HepG2 (cell line): Measurements from ENCODE around the gene PLEKHM2. TPM values are rescaled to one million over a fixed set of nuclear protein-coding genes. Genes with fewer than 3 reads are reported as not detected.
A peak's percentile ranks its signal among the peaks of the same experiment; 100 is the strongest.

Experiments
- ATAC-seq: fragments of 200-7000 bp; cut with Tn5 transposase; 3 replicates; pipeline ENCODE4 v1.9.1; 2020; ENCODE audit warnings: mild to moderate bottlenecking, moderate library complexity
- BruUV-seq: library from RNA; stranded (reverse); fragments of 400-500 nt; replicated peaks from 2 replicates; lab custom pipeline; 2021; lab: Mats Ljungman, UMichigan
- CTCF ChIA-PET: fragments of 300-600 bp; formaldehyde crosslinking; extraction: SDS; loops from one replicate; lab custom pipeline; 2021; ENCODE audit warnings: low total read pairs, inconsistent platforms, low intra/inter-chr PET ratio; lab: Yijun Ruan, JAX
- POLR2A ChIA-PET: fragments of 350-600 bp; sonication (Branson Sonifier 250); formaldehyde crosslinking; loops from one replicate; lab custom pipeline; 2020; ENCODE audit warnings: antibody characterized with exemption, inconsistent platforms; lab: Yijun Ruan, JAX
- DNase-seq: peaks from one replicate; pipeline ENCODE4 v3.0.0-alpha.2; 2015; ENCODE audit warnings: low spot score
- FAIRE-seq: peaks from 3 replicates; lab custom pipeline; 2011; peaks lifted over from hg19 to GRCh38; lab: Jason Lieb, UNC
- H2AFZ ChIP-seq: one replicate; pipeline ENCODE4 v1.6.1; 2011; ENCODE audit warnings: low read length, inconsistent platforms
- H3K27ac ChIP-seq: fragments of 300-600 bp; 3 replicates; pipeline ENCODE4 v1.8.0; 2011; ENCODE audit warnings: mixed run types, mild to moderate bottlenecking, mixed read lengths, low read length, inconsistent platforms; ENCODE audit not compliant: insufficient read depth; ENCODE audit errors: extremely low read length
- H3K27me3 ChIP-seq, 2 experiments: fragments of 200-600 bp in 1 of 2; 2 replicates in 1 of 2; 3 replicates in 1 of 2; pipeline versions ENCODE4 v1.6.0 to v1.8.0; 2011; ENCODE audit warnings: low read length in 2 of 2, mild to moderate bottlenecking in 2 of 2, moderate library complexity in 2 of 2, inconsistent platforms in 1 of 2; ENCODE audit not compliant: insufficient read depth in 2 of 2, control insufficient read depth in 1 of 2
- H3K36me3 ChIP-seq, 2 experiments: fragments of 200-600 bp in 1 of 2; replicated peaks in 1 of 2; 2 replicates in 1 of 2; 3 replicates in 1 of 2; pipeline versions ENCODE4 v1.5.1 to v1.8.0; 2011; ENCODE audit warnings: low read length in 2 of 2, inconsistent platforms in 1 of 2; ENCODE audit not compliant: insufficient read depth in 2 of 2, control insufficient read depth in 1 of 2
- H3K4me1 ChIP-seq: 2 replicates; pipeline ENCODE4 v1.5.1; 2012; ENCODE audit warnings: low read length, inconsistent platforms; ENCODE audit not compliant: insufficient read depth
- H3K4me2 ChIP-seq: 2 replicates; pipeline ENCODE4 v1.6.0; 2011; ENCODE audit warnings: low read depth, low read length, inconsistent platforms
- H3K4me3 ChIP-seq, 3 experiments: fragments of 200-600 bp in 1 of 3; sonication (generic), shearing (Covaris generic) in 1 of 3; replicated peaks in 1 of 3; 2 replicates each; pipeline ENCODE4 v1.5.1; 2011 to 2016; ENCODE audit warnings: low read length in 3 of 3, inconsistent platforms in 2 of 3, low read depth in 2 of 3, mild to moderate bottlenecking in 2 of 3, control low read depth in 1 of 3, mixed read lengths in 1 of 3; ENCODE audit not compliant: insufficient read depth in 1 of 3
- H3K79me2 ChIP-seq: one replicate; pipeline ENCODE4 v1.6.1; 2011; ENCODE audit warnings: low read length, inconsistent platforms; ENCODE audit not compliant: insufficient read depth
- H3K9ac ChIP-seq: 2 replicates; pipeline ENCODE4 v1.6.0; 2011; ENCODE audit warnings: mild to moderate bottlenecking, low read depth, low read length, inconsistent platforms; ENCODE audit not compliant: insufficient read depth
- H3K9me3 ChIP-seq: 2 replicates; pipeline ENCODE4 v1.5.1; 2012; ENCODE audit warnings: mild to moderate bottlenecking, low read length
- H4K20me1 ChIP-seq: 2 replicates; pipeline ENCODE4 v1.6.0; 2011; ENCODE audit warnings: inconsistent platforms, mild to moderate bottlenecking, low read length, moderate library complexity; ENCODE audit not compliant: insufficient read depth
- ARID4A ChIP-seq: sonication (generic); formaldehyde crosslinking; IDR thresholded peaks from 2 replicates; pipeline ENCODE4 v1.5.0; 2020; ENCODE audit warnings: mild to moderate bottlenecking, missing genetic modification reagents, borderline replicate concordance
- FOXM1 ChIP-seq: sonication (generic); formaldehyde crosslinking; IDR thresholded peaks from 2 replicates; pipeline ENCODE4 v1.5.0; 2020; ENCODE audit warnings: missing genetic modification reagents
- GABPB1 ChIP-seq: IDR thresholded peaks from 2 replicates; pipeline ENCODE4 v1.6.1; 2016; ENCODE audit warnings: mild to moderate bottlenecking, missing genetic modification reagents, moderate library complexity, missing compliant biosample characterization
- HINFP ChIP-seq: sonication (generic); formaldehyde crosslinking; IDR thresholded peaks from 2 replicates; pipeline ENCODE4 v1.4.0; 2020; ENCODE audit warnings: low read depth, mild to moderate bottlenecking, missing genetic modification reagents
- HMGA1 ChIP-seq: sonication (generic); formaldehyde crosslinking; conservative IDR thresholded peaks from 2 replicates; pipeline ENCODE4 v1.4.0; 2020; ENCODE audit warnings: missing genetic modification reagents
- HOXA3 ChIP-seq: sonication (generic); formaldehyde crosslinking; IDR thresholded peaks from 2 replicates; pipeline ENCODE4 v1.5.0; 2020; ENCODE audit warnings: missing genetic modification reagents
- NFKBIZ ChIP-seq: IDR thresholded peaks from 2 replicates; pipeline ENCODE4 v1.6.1; 2018; ENCODE audit warnings: missing genetic modification reagents, missing compliant biosample characterization
- PHF8 ChIP-seq: sonication (generic); formaldehyde crosslinking; IDR thresholded peaks from 2 replicates; pipeline ENCODE4 v1.5.0; 2020; ENCODE audit warnings: missing genetic modification reagents
- RFXAP ChIP-seq: sonication (generic); formaldehyde crosslinking; IDR thresholded peaks from 2 replicates; pipeline ENCODE4 v1.4.0; 2020; ENCODE audit warnings: missing genetic modification reagents, borderline replicate concordance
- YY1 ChIP-seq: IDR thresholded peaks from 2 replicates; pipeline ENCODE4 v1.6.1; 2011; ENCODE audit warnings: low read length, low read depth, moderate library complexity, mild to moderate bottlenecking; ENCODE audit not compliant: insufficient read depth, insufficient replicate concordance
- ZNF251 ChIP-seq: sonication (generic); formaldehyde crosslinking; IDR thresholded peaks from 2 replicates; pipeline ENCODE4 v1.9.0; 2021; ENCODE audit warnings: mild to moderate bottlenecking, missing genetic modification reagents
- ZSCAN20 ChIP-seq: sonication (generic); formaldehyde crosslinking; IDR thresholded peaks from 2 replicates; pipeline ENCODE4 v1.4.0; 2020; ENCODE audit warnings: missing genetic modification reagents, mild to moderate bottlenecking, borderline replicate concordance
- WGBS: methylation state at CpG from one replicate; pipeline ENCODE4 v1.1.6; 2017; ENCODE audit warnings: low lambda C conversion rate; 5-methylcytosine and 5-hydroxymethylcytosine counted together
- in situ Hi-C: cut with HindIII; loops from 2 replicates; pipeline ENCODE4 v1.10.0; 2017; ENCODE audit warnings: low pct_unique_long_range_greater_than_20kb; ENCODE audit not compliant: extremely low pct_ligation_motif_present
- intact Hi-C: fragments of 100-400 bp; cut with micrococcal nuclease; formaldehyde crosslinking; loops from one replicate; pipeline ENCODE4 v1.10.0; 2022; ENCODE audit not compliant: unreplicated experiment
- polyA plus RNA-seq, 8 experiments: library from polyadenylated mRNA; depleted of rRNA in 3 of 8; stranded (reverse) in 7 of 8; unstranded in 1 of 8; fragments of >200 nt; fragmentation: Illumina TruSeq in 4 of 8; extraction: Trizol in 4 of 8; gene quantifications; 2 replicates each; pipeline versions ENCODE4 v1.2.1 to v1.2.3, GENCODE V29; 2011 to 2016; ENCODE audit warnings: low read depth in 4 of 8, missing spikeins in 1 of 8, mixed read lengths in 1 of 8; ENCODE audit not compliant: insufficient read depth in 1 of 8
- total RNA-seq, 5 experiments: library from RNA; depleted of rRNA; stranded (reverse); fragments of >200 nt; fragmentation: Illumina TruSeq; extraction: Trizol; gene quantifications; 2 replicates each; pipeline ENCODE4 v1.2.3, GENCODE V29; 2016; ENCODE audit warnings: low read depth in 1 of 5

Gene PLEKHM2
- total and polyA plus RNA-seq, 2 of the 13 experiments (the other 11 are each of a cell fraction or from before 2014, with no cell fraction given), result 16.5 to 27.3 TPM

GRCh38 chr1:15683345-15684039 is 628 bp upstream of the PLEKHM2 start (continued):
- no peak for TF ChIP-seq HINFP (CRISPR knock-in tag)
- TF ChIP-seq HMGA1 (CRISPR knock-in tag), result no peak
- TF ChIP-seq RFXAP (CRISPR knock-in tag), result no peak

- Histone ChIP-seq H3K4me2 (peak overlapping the region; percentile 86), H4K20me1 (0 out of 2 replicates have a peak, but pooled peaks cover 5% of the 10 kb centered on the region), H2AFZ (no peak overlapping the region), H3K36me3 (peaks cover 1 to 4% of the 10 kb centered on the region in 2 experiments; a peak in 1 of 5 replicates), H3K4me1 (peaks cover 62% of the 10 kb centered on the region), H3K27ac (peak overlapping the region; percentile 52), H3K27me3 (no peaks in the 10 kb centered on the region), H3K9me3 (no peaks in the 10 kb centered on the region), H3K9ac (peak overlapping the region; percentile 78), H3K79me2 (peaks cover 33% of the 10 kb centered on the region), H3K4me3 (peak overlapping the region; percentile 59 to 92 (median 88))
- DNase-seq, result no peak
- FAIRE-seq, result no peak
- peak; percentile 59 for ATAC-seq
- ChIA-PET POLR2A (interaction anchor here (0.9 to 1.1 kb wide), 3 partner anchors 13 to 82 kb away, joined by 3 to 5 read pairs (median 3); no protein-coding TSS in a partner anchor), CTCF (no interaction called here)
- in situ Hi-C loops, result no loop called here
- WGBS, result 5% methylated on average over 5 of the region's 72 CpGs
- intact Hi-C loops, result loop anchor here (10.0 kb wide), 2 partner anchors 60 kb away; partner anchors contain the start of gene TMEM82
- BruUV-seq, result no TSS peak
- TF ChIP-seq PHF8 (CRISPR knock-in tag), result peak; percentile 51; the same call in 1 of the 2 replicates
- TF ChIP-seq HOXA3, result 0 out of 2 replicates have a peak, but pooled peaks have one; percentile 20
- TF ChIP-seq GABPB1 (CRISPR knock-in tag), result peak; percentile 26; the same call in 1 of the 2 replicates
- TF ChIP-seq FOXM1 (CRISPR knock-in tag), result no peak
- TF ChIP-seq ARID4A (CRISPR knock-in tag), result peak; percentile 9; the same call in 1 of the 2 replicates
- no peak for TF ChIP-seq NFKBIZ (CRISPR knock-in tag)
- TF ChIP-seq ZSCAN20 (CRISPR knock-in tag), result 0 out of 2 replicates have a peak, but pooled peaks have one; percentile 46
- TF ChIP-seq ZNF251 (CRISPR knock-in tag), result no peak
- TF ChIP-seq YY1, result peak; percentile 3
Measured at GRCh38 chr1:15684468-15685291, 560 bp downstream of the PLEKHM2 start.
